SH-SY5Y (cell line): ENCODE measurements around the gene SLC2A3.

Experiments
- GATA2 ChIP-seq: IDR thresholded peaks from 2 replicates; pipeline ENCODE4 v1.6.1; 2011; ENCODE audit warnings: mild to moderate bottlenecking, low read depth, low read length
- GATA3 ChIP-seq: IDR thresholded peaks from 2 replicates; pipeline ENCODE4 v1.6.1; 2011; ENCODE audit warnings: low read depth, mild to moderate bottlenecking, low read length, moderate library complexity

DNA sequence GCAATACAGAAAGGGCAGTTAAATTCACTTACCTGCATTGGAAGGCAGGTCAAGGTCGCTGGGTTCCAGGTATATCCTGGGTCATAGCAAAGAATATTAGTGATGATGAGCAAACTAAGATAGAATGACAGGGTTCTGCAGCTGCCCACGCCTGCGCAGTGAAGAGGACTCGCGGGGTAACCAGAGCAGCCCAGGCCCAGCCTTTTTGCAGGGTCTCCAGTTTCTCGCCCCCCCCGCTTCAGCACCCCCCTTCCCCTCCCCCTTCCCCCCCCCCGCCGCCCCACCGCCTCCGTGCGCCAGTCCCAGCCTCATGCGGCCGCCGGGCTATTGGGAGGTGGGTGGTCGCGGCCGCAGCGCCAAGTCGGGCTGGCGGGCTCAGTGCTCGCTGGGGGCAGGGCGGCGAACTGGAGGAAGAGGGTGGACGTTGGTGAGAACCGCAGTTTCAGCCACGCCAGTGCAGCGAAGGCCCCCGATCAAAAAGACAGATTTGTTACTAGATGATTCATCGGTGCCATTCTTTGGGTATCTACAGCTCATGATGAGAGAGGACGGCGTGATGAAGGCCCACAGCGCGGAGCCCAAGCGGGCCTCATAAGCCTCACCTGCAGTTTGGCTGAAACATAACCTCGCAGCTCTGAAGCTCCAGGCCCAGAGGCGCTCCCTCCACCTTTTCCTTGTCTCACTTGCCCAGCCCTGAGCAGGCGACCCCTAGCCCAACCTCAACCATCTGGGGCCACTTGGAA, 20.2 kb downstream of the SLC2A3 start:
- TF ChIP-seq GATA2 = no peak
- no peak for TF ChIP-seq GATA3
